NB4 (cell line): ENCODE data around the gene SDCBP2.

ENCODE experiments used
- CTCF ChIP-seq: IDR thresholded peaks from one replicate; pipeline ENCODE4 v1.5.1; 2012; ENCODE audit warnings: low read depth, low read length
- MAX ChIP-seq: IDR thresholded peaks from 2 replicates; pipeline ENCODE4 v1.6.1; 2011; ENCODE audit warnings: low read depth, low read length
- POLR2A ChIP-seq: IDR thresholded peaks from 2 replicates; pipeline ENCODE4 v1.6.1; 2011; ENCODE audit warnings: mild to moderate bottlenecking; ENCODE audit not compliant: insufficient read length; ENCODE audit errors: extremely low read depth

- TF ChIP-seq POLR2A (no peak), CTCF (no peak), MAX (no peak)
Observed at GRCh38 chr20:1267161-1267560, 61.8 kb downstream of the SDCBP2 start.
